Mesenchymal stem cell (in vitro differentiated cells and primary cell): ENCODE measurements around the gene HIPK3.

Experiments used
- DNase-seq: peaks from one replicate; pipeline ENCODE4 v3.0.0-alpha.2; 2013
- H2AFZ ChIP-seq: one replicate; pipeline ENCODE4 v1.6.1; 2013; ENCODE audit warnings: low read depth, mild to moderate bottlenecking, control low read depth, inconsistent platforms, low read length, moderate library complexity
- H2AK5ac ChIP-seq: 2 replicates; pipeline ENCODE4 v1.6.1; 2013; ENCODE audit warnings: low read length, moderate library complexity, mild to moderate bottlenecking, inconsistent platforms; ENCODE audit not compliant: severe bottlenecking
- H2BK120ac ChIP-seq: one replicate; pipeline ENCODE4 v1.6.1; 2013; ENCODE audit warnings: low read depth, mild to moderate bottlenecking, inconsistent platforms, low read length, moderate library complexity
- H2BK12ac ChIP-seq, 2 experiments: one replicate each; pipeline ENCODE4 v1.6.1; 2013; ENCODE audit warnings: inconsistent platforms in 2 of 2, low read length in 2 of 2, mild to moderate bottlenecking in 2 of 2, moderate library complexity in 2 of 2, control low read depth in 1 of 2
- H2BK15ac ChIP-seq: one replicate; pipeline ENCODE4 v1.6.1; 2013; ENCODE audit warnings: mild to moderate bottlenecking, low read depth, inconsistent platforms; ENCODE audit not compliant: poor library complexity, severe bottlenecking
- H2BK5ac ChIP-seq: 2 replicates; pipeline ENCODE4 v1.6.1; 2013; ENCODE audit warnings: low read depth, mild to moderate bottlenecking, low read length, control low read depth, inconsistent platforms; ENCODE audit not compliant: poor library complexity, severe bottlenecking
- H3K14ac ChIP-seq, 2 experiments: one replicate each; pipeline ENCODE4 v1.6.1; 2013; ENCODE audit warnings: inconsistent platforms in 2 of 2, low read length in 2 of 2, control low read depth in 1 of 2, mild to moderate bottlenecking in 1 of 2, moderate library complexity in 1 of 2
- H3K18ac ChIP-seq, 2 experiments: one replicate each; pipeline ENCODE4 v1.6.1; 2013; ENCODE audit warnings: inconsistent platforms in 2 of 2, low read length in 2 of 2, control low read depth in 1 of 2, low read depth in 1 of 2, mild to moderate bottlenecking in 1 of 2
- H3K23ac ChIP-seq, 2 experiments: one replicate each; pipeline ENCODE4 v1.6.1; 2013; ENCODE audit warnings: inconsistent platforms in 2 of 2, low read length in 2 of 2, mild to moderate bottlenecking in 2 of 2, moderate library complexity in 2 of 2, control low read depth in 1 of 2
- H3K27ac ChIP-seq: 2 replicates; pipeline ENCODE4 v1.5.1; 2013; ENCODE audit warnings: mild to moderate bottlenecking, moderate library complexity, low read length, control low read depth, inconsistent platforms; ENCODE audit not compliant: poor library complexity, severe bottlenecking
- H3K27me3 ChIP-seq, 2 experiments: 2 replicates each; pipeline versions ENCODE4 v1.6.1 to v1.7.0; 2013; ENCODE audit warnings: low read length in 2 of 2, mild to moderate bottlenecking in 2 of 2, moderate library complexity in 2 of 2, control low read depth in 1 of 2, inconsistent platforms in 1 of 2; ENCODE audit not compliant: control insufficient read depth in 1 of 2, insufficient read depth in 1 of 2
- H3K36me3 ChIP-seq, 2 experiments: 2 replicates each; pipeline versions ENCODE4 v1.6.1 to v1.7.0; 2013; ENCODE audit warnings: low read length in 2 of 2, control low read depth in 1 of 2, inconsistent platforms in 1 of 2, low read depth in 1 of 2, mild to moderate bottlenecking in 1 of 2; ENCODE audit not compliant: insufficient read depth in 2 of 2, control insufficient read depth in 1 of 2
- H3K4ac ChIP-seq, 2 experiments: one replicate each; pipeline ENCODE4 v1.6.1; 2013; ENCODE audit warnings: inconsistent platforms in 2 of 2, low read length in 2 of 2, mild to moderate bottlenecking in 2 of 2, moderate library complexity in 2 of 2, control low read depth in 1 of 2, low read depth in 1 of 2
- H3K4me1 ChIP-seq: 2 replicates; pipeline ENCODE4 v1.6.1; 2013; ENCODE audit warnings: low read depth, low read length, control low read depth; ENCODE audit not compliant: control insufficient read depth, insufficient read depth
- H3K4me2 ChIP-seq: 2 replicates; pipeline ENCODE4 v1.6.1; 2013; ENCODE audit warnings: low read length, mild to moderate bottlenecking, inconsistent platforms; ENCODE audit not compliant: poor library complexity, severe bottlenecking
- H3K4me3 ChIP-seq, 2 experiments: 2 replicates each; pipeline versions ENCODE4 v1.5.1 to v1.7.0; 2013; ENCODE audit warnings: low read length in 2 of 2, mild to moderate bottlenecking in 2 of 2, control low read depth in 1 of 2, low read depth in 1 of 2; ENCODE audit not compliant: insufficient read depth in 1 of 2
- H3K79me1 ChIP-seq: replicated peaks from 2 replicates; pipeline ENCODE4 v1.6.1; 2013; ENCODE audit warnings: mild to moderate bottlenecking, control low read depth, low read length, inconsistent platforms; ENCODE audit not compliant: poor library complexity, severe bottlenecking
- H3K9ac ChIP-seq: 2 replicates; pipeline ENCODE4 v1.7.0; 2013; ENCODE audit warnings: mild to moderate bottlenecking, low read length, moderate library complexity
- H3K9me3 ChIP-seq: 2 replicates; pipeline ENCODE4 v1.7.0; 2013; ENCODE audit warnings: mild to moderate bottlenecking, low read length; ENCODE audit not compliant: control insufficient read depth
- H4K8ac ChIP-seq: one replicate; pipeline ENCODE4 v1.6.1; 2013; ENCODE audit warnings: inconsistent platforms, mild to moderate bottlenecking, low read length, moderate library complexity
- H4K91ac ChIP-seq: one replicate; pipeline ENCODE4 v1.6.1; 2013; ENCODE audit warnings: mild to moderate bottlenecking, low read length, inconsistent platforms
- WGBS: methylation state at CpG from one replicate; pipeline ENCODE4 v1.1.7; 2013; ENCODE audit warnings: mixed read lengths; 5-methylcytosine and 5-hydroxymethylcytosine counted together

Gene HIPK3

DNA sequence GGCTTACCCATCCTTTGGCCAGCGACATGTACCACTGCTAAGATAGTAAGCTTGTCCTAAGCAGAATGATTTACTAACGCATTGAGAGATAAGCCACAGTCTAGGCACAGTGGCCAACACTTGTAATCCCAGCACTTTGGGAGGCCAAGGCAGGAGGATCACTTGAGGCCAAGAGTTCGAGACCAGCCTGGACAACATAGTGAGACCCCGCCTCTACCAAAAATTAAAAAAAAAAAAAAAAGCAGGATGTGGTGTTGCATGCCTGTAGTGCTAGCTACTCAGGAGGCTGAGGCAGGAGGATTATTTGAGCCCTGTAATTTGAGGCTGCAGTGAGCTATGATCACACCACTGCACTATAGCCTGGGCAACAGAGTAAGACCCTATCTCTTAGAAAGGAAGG lies 93.1 kb downstream of the HIPK3 start:
- Histone ChIP-seq H2AFZ (no peak overlapping the region), H3K4me2 (no peak overlapping the region), H3K4me3 (no peak overlapping the region), H3K27ac (no peak overlapping the region), H3K9me3 (no peaks in the 10 kb centered on the region), H2AK5ac (no peak overlapping the region), H3K23ac (no peak overlapping the region), H3K36me3 (peaks cover 30 to 100% of the 10 kb centered on the region in 2 experiments), H3K14ac (no peak overlapping the region), H3K4me1 (no peaks in the 10 kb centered on the region), H2BK15ac (no peak overlapping the region), H4K8ac (no peak overlapping the region), H3K18ac (no peak overlapping the region), H3K27me3 (no peaks in the 10 kb centered on the region), H3K9ac (no peak overlapping the region), H2BK120ac (no peak overlapping the region), H4K91ac (no peak overlapping the region), H3K79me1 (peaks cover 6% of the 10 kb centered on the region), H2BK5ac (no peak overlapping the region), H3K4ac (no peak overlapping the region), H2BK12ac (no peak overlapping the region)
- 99% methylated on average over 4 of the region's 4 CpGs for WGBS
- no peak for DNase-seq

DNA sequence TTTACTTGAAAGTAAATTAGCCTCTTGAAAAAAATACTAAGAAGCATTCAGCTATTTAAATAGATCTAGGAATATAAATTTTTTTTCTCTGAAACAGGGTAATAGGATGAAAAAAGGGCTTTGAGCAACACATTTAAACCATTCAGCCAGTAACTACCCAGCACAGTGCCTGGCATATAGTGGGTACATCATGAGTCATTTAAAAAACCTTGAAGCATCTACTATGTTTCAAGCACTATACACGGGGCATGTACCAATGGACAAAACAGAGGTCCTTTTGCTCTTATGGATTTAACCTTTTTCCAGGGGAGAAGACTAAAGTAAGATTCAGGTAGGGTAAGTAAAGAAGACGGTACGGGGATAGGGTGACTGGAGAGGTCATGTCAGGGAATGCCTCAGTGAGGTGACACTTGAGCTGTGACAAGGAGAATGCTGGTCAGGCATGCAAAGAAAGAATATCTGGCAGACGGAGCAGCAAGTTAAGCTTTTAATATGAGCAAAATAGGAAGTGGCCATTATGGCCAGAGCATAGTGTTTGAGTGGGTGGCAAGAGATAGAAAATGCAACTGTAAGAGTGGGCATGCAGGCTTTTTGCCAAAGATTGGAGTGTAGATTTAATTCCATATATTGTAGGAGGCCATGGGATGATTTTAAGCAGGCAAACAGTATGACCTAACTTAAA lies 101.1 kb downstream of the HIPK3 start:
- H2BK15ac ChIP-seq = no peak overlapping the region
- H3K9ac ChIP-seq = no peak overlapping the region
- no peaks in the 10 kb centered on the region for H3K4me1 ChIP-seq
- H2BK5ac ChIP-seq = no peak overlapping the region
- H3K23ac ChIP-seq = no peak overlapping the region
- H2AFZ ChIP-seq = no peak overlapping the region
- no peak overlapping the region for H3K4ac ChIP-seq
- no peaks in the 10 kb centered on the region for H3K79me1 ChIP-seq
- no peak overlapping the region for H3K14ac ChIP-seq
- no peak overlapping the region for H3K4me3 ChIP-seq
- no peak overlapping the region for H2AK5ac ChIP-seq
- H3K27ac ChIP-seq = no peak overlapping the region
- no peak overlapping the region for H4K91ac ChIP-seq
- no peak overlapping the region for H2BK120ac ChIP-seq
- 86% methylated on average over 4 of the region's 4 CpGs for WGBS
- no peak overlapping the region for H4K8ac ChIP-seq
- no peak overlapping the region for H2BK12ac ChIP-seq
- H3K36me3 ChIP-seq = peaks cover under 1 to 47% of the 10 kb centered on the region in 2 experiments
- H3K27me3 ChIP-seq = no peaks in the 10 kb centered on the region
- no peak overlapping the region for H3K18ac ChIP-seq
- no peak overlapping the region for H3K4me2 ChIP-seq
- H3K9me3 ChIP-seq = no peaks in the 10 kb centered on the region
- DNase-seq = no peak

DNA sequence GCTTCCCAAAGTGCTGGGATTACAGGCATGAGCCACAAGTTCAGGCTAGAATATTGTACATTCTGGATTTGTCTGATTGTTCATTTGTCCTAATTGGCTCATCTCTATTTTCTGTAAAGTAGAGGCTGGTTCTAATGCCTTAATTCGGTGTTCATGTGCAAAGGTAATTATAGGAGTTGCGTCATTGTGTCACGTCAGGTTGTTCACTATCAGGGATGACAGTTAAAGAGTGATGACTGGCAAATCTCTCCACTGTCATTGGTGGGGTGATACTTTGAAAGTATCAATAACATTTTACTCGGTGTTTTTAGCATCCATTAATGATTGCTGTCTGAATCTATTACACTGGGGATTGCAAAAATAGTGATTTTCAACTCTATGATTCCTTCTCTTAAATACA lies 103.5 kb downstream of the HIPK3 start:
- no peak overlapping the region for H3K9ac ChIP-seq
- no peak overlapping the region for H3K18ac ChIP-seq
- no peak overlapping the region for H2BK15ac ChIP-seq
- H3K14ac ChIP-seq = no peak overlapping the region
- H3K4ac ChIP-seq = no peak overlapping the region
- H3K4me2 ChIP-seq = no peak overlapping the region
- no peak overlapping the region for H2BK5ac ChIP-seq
- WGBS = 97% methylated on average over 4 of the region's 4 CpGs
- no peaks in the 10 kb centered on the region for H3K27me3 ChIP-seq
- H2BK12ac ChIP-seq = no peak overlapping the region
- no peak for DNase-seq
- H3K36me3 ChIP-seq = peaks cover 0 to 25% of the 10 kb centered on the region in 2 experiments
- no peaks in the 10 kb centered on the region for H3K79me1 ChIP-seq
- no peak overlapping the region for H3K4me3 ChIP-seq
- H3K27ac ChIP-seq = no peak overlapping the region
- no peak overlapping the region for H2AK5ac ChIP-seq
- H4K8ac ChIP-seq = no peak overlapping the region
- H2BK120ac ChIP-seq = no peak overlapping the region
- no peak overlapping the region for H3K23ac ChIP-seq
- no peaks in the 10 kb centered on the region for H3K9me3 ChIP-seq
- no peak overlapping the region for H4K91ac ChIP-seq
- H2AFZ ChIP-seq = no peak overlapping the region
- no peaks in the 10 kb centered on the region for H3K4me1 ChIP-seq

DNA sequence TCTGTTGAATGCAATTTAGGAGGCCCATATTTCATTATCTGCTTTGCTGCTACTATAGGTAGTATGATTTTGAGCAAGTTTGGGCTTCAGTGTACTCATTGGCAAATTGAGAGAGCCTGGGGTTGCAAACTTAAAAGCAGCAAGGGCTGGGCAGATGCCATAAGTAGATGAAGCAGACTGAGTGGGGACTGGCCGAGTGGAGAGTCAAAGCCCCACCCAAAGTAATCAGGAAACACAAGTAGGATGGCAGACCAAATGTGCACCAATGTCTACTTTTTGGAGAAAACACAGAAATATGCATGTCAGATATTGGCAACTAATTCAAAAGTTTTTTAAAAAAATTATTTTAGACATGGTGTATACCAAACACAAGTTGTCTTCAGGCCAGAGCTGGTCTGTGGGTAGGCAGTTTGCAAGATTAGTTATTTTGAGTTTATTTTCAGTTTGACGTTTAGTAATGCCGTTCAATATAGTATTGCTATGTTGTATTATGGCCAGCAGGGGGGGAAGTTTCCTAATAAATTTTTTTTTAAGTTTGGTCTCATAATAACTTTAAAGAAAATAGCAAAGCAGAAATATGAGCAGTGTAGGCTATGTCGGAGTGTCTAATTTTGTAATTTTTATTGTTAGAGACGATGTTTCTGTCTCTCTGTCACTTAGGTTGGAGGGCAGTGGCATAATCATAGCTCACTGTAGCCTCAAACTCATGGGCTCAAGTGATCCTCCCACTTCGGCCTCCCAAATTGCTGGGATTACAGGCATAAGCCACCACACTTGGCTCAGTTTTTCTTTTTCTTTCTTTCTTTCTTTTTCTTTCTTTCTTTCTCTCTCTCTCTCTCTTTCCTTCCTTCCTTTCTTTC lies 105.1 kb downstream of the HIPK3 start:
- Histone ChIP-seq H3K9ac (peak overlapping the region; percentile 48), H2BK120ac (no peak overlapping the region), H3K36me3 (peaks cover 0 to 10% of the 10 kb centered on the region in 2 experiments), H3K4me3 (no peak overlapping the region), H2AK5ac (no peak overlapping the region), H3K4ac (no peak overlapping the region), H4K8ac (no peak overlapping the region), H3K4me2 (no peak overlapping the region), H3K79me1 (no peaks in the 10 kb centered on the region), H2AFZ (no peak overlapping the region), H3K27ac (no peak overlapping the region), H3K27me3 (no peaks in the 10 kb centered on the region), H3K9me3 (no peaks in the 10 kb centered on the region), H2BK5ac (no peak overlapping the region), H3K4me1 (no peaks in the 10 kb centered on the region), H3K23ac (no peak overlapping the region), H3K14ac (no peak overlapping the region), H4K91ac (no peak overlapping the region), H3K18ac (no peak overlapping the region), H2BK12ac (no peak overlapping the region), H2BK15ac (no peak overlapping the region)
- DNase-seq = peak; percentile 51
- WGBS = 31% methylated on average over 6 of the region's 6 CpGs
